ENCODE data around the gene HDGFL3. TPM values are rescaled to one million over a fixed set of nuclear protein-coding genes. Genes with fewer than 3 reads are reported as not detected.

The HDGFL3 gene
- total and polyA plus RNA-seq, 9 of the 15 experiments (the other 6 are each of a cell fraction or from before 2014, with no cell fraction given): 6.7 to 42.0 (median 31.4) TPM

- FAIRE-seq (peak; percentile 54), ATAC-seq (peak; percentile 71), DNase-seq (ENCODE audit: extremely low read depth in 1 of 4, low spot score in 3 of 4) (peak; percentile 34 to 57 (median 52))
- peak within 1 kb of the TSS; percentile 67 for H2AFZ ChIP-seq (ENCODE audit: low read depth, low read length)
- no peaks in the 10 kb centered on the region; a peak in 1 of 5 replicates for H3K27me3 ChIP-seq (ENCODE audit: control insufficient read depth in 2 of 2, insufficient read depth in 2 of 2, low read length in 2 of 2)
- intact Hi-C loops (cut with micrococcal nuclease): loop anchor here (5.0 kb wide), 2 partner anchors 95 to 100 kb away; partner anchors contain the start of genes C15orf40 and HDGFL3
- WGBS (ENCODE audit: insufficient coverage, low coverage, missing lambda C conversion rate): 13% methylated on average over 58 of the region's 97 CpGs
- H3K79me2 ChIP-seq (ENCODE audit: control insufficient read depth, insufficient read depth, low read length): no peaks in the 10 kb centered on the region
- in situ Hi-C loops (cut with MboI): no loop called here
- ChIA-PET POLR2A (interaction anchor here (0.6 to 1.5 kb wide), 5 partner anchors 9 to 231 kb away, joined by 3 to 5 read pairs (median 4); no protein-coding TSS in a partner anchor), CTCF (ENCODE audit: low intra/inter-chr PET ratio) (no interaction called here)
- no peaks in the 10 kb centered on the region for H3K9me3 ChIP-seq (replicated peaks; ENCODE audit: control insufficient read depth, insufficient read depth, low read depth, low read length)
- peak within 1 kb of the TSS; percentile 51 for H3K4me3 ChIP-seq
- no peaks in the 10 kb centered on the region for H3K9me1 ChIP-seq (ENCODE audit: control insufficient read depth, insufficient read depth, low read length)
- H3K9ac ChIP-seq (ENCODE audit: insufficient read depth in 1 of 2, low read depth in 2 of 2, low read length in 2 of 2): peak within 1 kb of the TSS; percentile 41 to 88
- peak within 1 kb of the TSS; percentile 64 for H3K4me2 ChIP-seq (ENCODE audit: insufficient read depth, low read length)
- H3K4me1 ChIP-seq (replicated peaks in 1 of 2; ENCODE audit: control insufficient read depth in 2 of 2, insufficient read depth in 2 of 2, low read length in 2 of 2): peaks cover 18 to 24% of the 10 kb centered on the region in 2 experiments; a peak in 4 of 5 replicates
- no TSS peak for BruUV-seq (replicated peaks)
- H4K20me1 ChIP-seq (replicated peaks; ENCODE audit: control insufficient read depth, insufficient read depth, low read length): no peaks in the 10 kb centered on the region
- no peak within 1 kb of the TSS; the same call in 2 of the 3 replicates for H3K27ac ChIP-seq (ENCODE audit: extremely low read depth, low read depth, low read length)
- H3K36me3 ChIP-seq (ENCODE audit: control insufficient read depth, insufficient read depth, low read length): no peaks in the 10 kb centered on the region
- TF ChIP-seq RFX5 (IDR thresholded peaks at IDR 0.05; ENCODE audit: low read depth, low read length) (no peak), ZNF644 (tag; IDR thresholded peaks at IDR 0.05; ENCODE audit: low read depth) (no peak), ZNF23 (CRISPR knock-in tag; IDR thresholded peaks at IDR 0.05) (no peak), ELF2 (CRISPR knock-in tag; IDR thresholded peaks at IDR 0.05) (no peak), MCM2 (IDR thresholded peaks at IDR 0.05; ENCODE audit: low read depth) (no peak), CBX8 (IDR thresholded peaks at IDR 0.05; ENCODE audit: borderline replicate concordance, extremely low read depth, low read depth, low read length, poor library complexity, severe bottlenecking) (no peak), HNRNPH1 (optimal IDR thresholded peaks at IDR 0.05; ENCODE audit: low read depth, low read length) (no peak), E2F6 (IDR thresholded peaks at IDR 0.05; ENCODE audit: borderline replicate concordance in 1 of 2, extremely low read depth in 1 of 2, insufficient read depth in 1 of 2, insufficient read length in 1 of 2, low read depth in 1 of 2, low read length in 1 of 2, poor library complexity in 1 of 2, severe bottlenecking in 1 of 2) (peak; percentile 54), CTCFL (IDR thresholded peaks at IDR 0.05; ENCODE audit: borderline replicate concordance, insufficient read depth, low read depth, low read length, poor library complexity, severe bottlenecking) (peak; percentile 41), ZNF280A (IDR thresholded peaks at IDR 0.05; ENCODE audit: low read depth, partially characterized antibody) (no peak), HDGF (IDR thresholded peaks at IDR 0.05) (no peak), MXI1 (IDR thresholded peaks at IDR 0.05; ENCODE audit: low read depth, low read length) (no peak), ZNF274 (IDR thresholded peaks at IDR 0.05; ENCODE audit: borderline replicate concordance, low read depth, low read length) (no peak)
Measured at GRCh38 chr15:83106994-83107840, 100.4 kb downstream of the HDGFL3 start, which contains the start of gene TM6SF1. Gene TM6SF1, plus strand, starts transcription at chr15:83107645. Its CDS starts 36 bp downstream, at chr15:83107681.
